BJ (cell line): Measurements from ENCODE around the gene SOX2. TPM values are rescaled to one million over a fixed set of nuclear protein-coding genes. Genes with fewer than 3 reads are reported as not detected.

Experiments used
- CTCF ChIA-PET: fragments of 350-600 bp; formaldehyde crosslinking; extraction: SDS; loops from one replicate; lab custom pipeline; 2021; ENCODE audit warnings: antibody characterized with exemption, inconsistent platforms; lab: Yijun Ruan, JAX
- POLR2A ChIA-PET: fragments of 300-600 bp; sonication (Branson Sonifier 250); formaldehyde crosslinking; extraction: SDS; loops from one replicate; lab custom pipeline; 2021; ENCODE audit warnings: antibody characterized with exemption; lab: Charles Lee
- DNase-seq: peaks from one replicate; pipeline ENCODE4 v3.0.0-alpha.2; 2011; ENCODE audit warnings: low read depth
- H3K27me3 ChIP-seq: 2 replicates; pipeline ENCODE4 v1.6.0; 2011; ENCODE audit warnings: low read length; ENCODE audit not compliant: control insufficient read depth, insufficient read depth
- H3K36me3 ChIP-seq: 2 replicates; pipeline ENCODE4 v1.5.1; 2011; ENCODE audit warnings: low read length; ENCODE audit not compliant: control insufficient read depth, insufficient read depth
- H3K4me3 ChIP-seq: 2 replicates; pipeline ENCODE4 v1.5.1; 2011; ENCODE audit warnings: low read depth, mild to moderate bottlenecking, control low read depth, low read length
- polyA plus RNA-seq: library from polyadenylated mRNA; depleted of rRNA; stranded (reverse); fragments of >200 nt; gene quantifications from 2 replicates; pipeline ENCODE4 v1.2.3, GENCODE V29; 2011
- TF ChIP-seq, protein P1 (sequence below): IDR thresholded peaks from 2 replicates; pipeline ENCODE4 v1.5.1; 2011; ENCODE audit warnings: low read depth, mild to moderate bottlenecking, control low read depth, inconsistent platforms, low read length, moderate library complexity; ENCODE audit not compliant: insufficient read depth

SOX2 gene
- polyA plus RNA-seq, 1 experiment, result not detected

- TF ChIP-seq, protein P1, sequence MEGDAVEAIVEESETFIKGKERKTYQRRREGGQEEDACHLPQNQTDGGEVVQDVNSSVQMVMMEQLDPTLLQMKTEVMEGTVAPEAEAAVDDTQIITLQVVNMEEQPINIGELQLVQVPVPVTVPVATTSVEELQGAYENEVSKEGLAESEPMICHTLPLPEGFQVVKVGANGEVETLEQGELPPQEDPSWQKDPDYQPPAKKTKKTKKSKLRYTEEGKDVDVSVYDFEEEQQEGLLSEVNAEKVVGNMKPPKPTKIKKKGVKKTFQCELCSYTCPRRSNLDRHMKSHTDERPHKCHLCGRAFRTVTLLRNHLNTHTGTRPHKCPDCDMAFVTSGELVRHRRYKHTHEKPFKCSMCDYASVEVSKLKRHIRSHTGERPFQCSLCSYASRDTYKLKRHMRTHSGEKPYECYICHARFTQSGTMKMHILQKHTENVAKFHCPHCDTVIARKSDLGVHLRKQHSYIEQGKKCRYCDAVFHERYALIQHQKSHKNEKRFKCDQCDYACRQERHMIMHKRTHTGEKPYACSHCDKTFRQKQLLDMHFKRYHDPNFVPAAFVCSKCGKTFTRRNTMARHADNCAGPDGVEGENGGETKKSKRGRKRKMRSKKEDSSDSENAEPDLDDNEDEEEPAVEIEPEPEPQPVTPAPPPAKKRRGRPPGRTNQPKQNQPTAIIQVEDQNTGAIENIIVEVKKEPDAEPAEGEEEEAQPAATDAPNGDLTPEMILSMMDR, result peak; percentile 85
- H3K4me3 ChIP-seq, result no peak overlapping the region
- no peak for DNase-seq
- ChIA-PET CTCF (interaction anchor here (0.7 to 5.0 kb wide), 14 partner anchors 8 to 985 kb away, joined by 3 to 26 read pairs (median 3); partner anchors contain the start of gene SOX2), POLR2A (no interaction called here)
- peaks cover 34% of the 10 kb centered on the region for H3K27me3 ChIP-seq
- H3K36me3 ChIP-seq, result no peaks in the 10 kb centered on the region
Measured at GRCh38 chr3:181700168-181701087, 11.3 kb upstream of the SOX2 start.

DNA sequence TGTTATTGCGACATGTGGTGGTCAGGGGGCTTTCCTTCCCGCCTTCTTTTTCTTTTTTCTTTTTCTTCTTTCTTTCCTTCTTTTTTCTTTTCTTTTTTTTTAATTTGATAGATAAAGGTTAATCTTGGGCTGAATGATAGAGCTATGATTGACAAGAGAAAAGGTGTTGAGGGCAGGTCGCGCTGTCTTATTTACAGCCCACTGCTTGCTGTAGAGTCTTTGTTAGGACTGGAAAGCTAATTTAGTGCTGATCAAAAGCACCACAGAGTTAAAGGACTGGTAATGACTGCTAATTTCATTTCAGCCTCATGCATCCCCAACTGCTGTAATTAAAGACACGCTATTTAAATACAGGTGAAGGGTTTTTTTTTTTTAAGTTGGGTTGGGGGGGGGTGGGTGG, 10.6 kb upstream of the SOX2 start:
- H3K4me3 ChIP-seq, result no peak overlapping the region
- TF ChIP-seq, protein P1, result no peak
- H3K36me3 ChIP-seq, result no peaks in the 10 kb centered on the region
- no peak for DNase-seq
- ChIA-PET POLR2A (no interaction called here), CTCF (interaction anchor here (0.7 to 5.0 kb wide), 20 partner anchors 8 to 1016 kb away, joined by 3 to 26 read pairs (median 3); partner anchors contain the start of gene SOX2)
- H3K27me3 ChIP-seq, result peaks cover 31% of the 10 kb centered on the region

DNA sequence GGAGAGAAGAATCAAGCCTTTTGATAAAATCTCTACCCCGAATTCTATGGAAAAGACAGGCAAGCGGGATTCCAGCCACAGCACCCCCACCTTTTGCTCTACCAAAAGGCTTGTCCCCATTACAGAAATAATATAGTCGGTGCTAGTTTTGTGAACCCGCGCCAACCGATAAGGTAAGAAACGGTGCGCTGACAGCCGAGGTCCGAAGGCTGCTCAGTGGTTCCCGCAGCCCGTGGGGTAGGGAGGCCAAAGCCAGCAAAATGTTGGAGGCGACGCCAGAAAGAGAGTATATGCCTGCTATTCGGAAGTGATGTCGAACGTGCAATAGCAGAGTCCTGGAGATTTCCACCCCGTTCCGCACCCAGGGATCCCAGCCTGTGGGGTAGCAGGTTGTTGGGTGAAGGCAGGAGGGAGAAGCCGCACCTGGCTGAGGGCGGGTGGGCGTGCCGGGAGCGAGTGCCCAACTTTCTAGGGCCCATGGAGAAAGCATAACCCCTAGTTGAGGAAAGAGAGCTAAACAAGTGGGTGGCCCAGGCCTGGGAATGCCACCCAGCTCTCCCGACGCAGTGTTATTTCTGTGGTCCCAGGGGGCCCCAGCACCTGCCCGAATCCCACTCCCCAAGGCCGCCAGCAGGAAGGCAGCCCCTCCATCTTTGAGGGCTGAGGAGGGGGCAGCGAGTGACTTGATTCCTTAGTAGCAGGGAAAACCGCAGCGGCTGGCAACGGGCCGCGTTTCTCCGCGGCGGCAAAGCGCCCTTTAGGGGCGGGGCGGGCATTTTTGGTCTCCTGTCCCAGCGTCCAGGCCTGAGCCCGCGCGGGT, 7.9 kb upstream of the SOX2 start:
- DNase-seq, result no peak
- Histone ChIP-seq H3K36me3 (no peaks in the 10 kb centered on the region), H3K27me3 (peaks cover 25% of the 10 kb centered on the region), H3K4me3 (no peak overlapping the region)
- CTCF ChIA-PET, result interaction anchor here (3.2 kb wide), 1 partner anchor 979 kb away, joined by 16 read pairs; no protein-coding TSS in a partner anchor
- POLR2A ChIA-PET, result no interaction called here
- TF ChIP-seq, protein P1, result no peak

- TF ChIP-seq, protein P1, result no peak
- DNase-seq, result no peak
- Histone ChIP-seq H3K4me3 (no peak overlapping the region), H3K27me3 (peaks cover 23% of the 10 kb centered on the region), H3K36me3 (no peaks in the 10 kb centered on the region)
- ChIA-PET POLR2A (no interaction called here), CTCF (interaction anchor here (3.2 kb wide), 1 partner anchor 979 kb away, joined by 16 read pairs; no protein-coding TSS in a partner anchor)
Measured at GRCh38 chr3:181704421-181705085, 7.2 kb upstream of the SOX2 start.
